HepG2 (cell line): ENCODE measurements around the gene PFKP. TPM values are rescaled to one million over a fixed set of nuclear protein-coding genes. Genes with fewer than 3 reads are reported as not detected.
A peak's percentile ranks its signal among the peaks of the same experiment; 100 is the strongest.

ENCODE experiments used
- CEBPG ChIP-seq: IDR thresholded peaks from 2 replicates; pipeline ENCODE4 v1.6.1; 2016
- FOXA1 ChIP-seq, 2 experiments: fragments of 450-650 bp in 1 of 2; sonication (generic) in 1 of 2; formaldehyde crosslinking in 1 of 2; IDR thresholded peaks; 2 replicates each; pipeline versions ENCODE4 v1.4.0 to v1.6.1; 2016 to 2020; ENCODE audit warnings: missing genetic modification reagents in 1 of 2
- KDM3A ChIP-seq: IDR thresholded peaks from 2 replicates; pipeline ENCODE4 v1.6.1; 2018; ENCODE audit warnings: low read depth, missing compliant biosample characterization
- KDM6A ChIP-seq: IDR thresholded peaks from 2 replicates; pipeline ENCODE4 v1.6.1; 2016; ENCODE audit warnings: low read depth
- NKX3-1 ChIP-seq: sonication (generic); formaldehyde crosslinking; IDR thresholded peaks from 2 replicates; pipeline ENCODE4 v1.5.0; 2020; ENCODE audit warnings: missing genetic modification reagents
- PPARG ChIP-seq: conservative IDR thresholded peaks from 2 replicates; pipeline ENCODE4 v1.6.1; 2016; ENCODE audit warnings: missing biosample characterization, missing genetic modification reagents
- PRDM4 ChIP-seq: sonication (generic); formaldehyde crosslinking; IDR thresholded peaks from 2 replicates; pipeline ENCODE4 v1.9.0; 2021; ENCODE audit warnings: missing genetic modification reagents, borderline replicate concordance
- RBM22 ChIP-seq: fragments of 200-400 bp; formaldehyde crosslinking; optimal IDR thresholded peaks from 2 replicates; pipeline ENCODE3; 2017; ENCODE audit warnings: mild to moderate bottlenecking, low read length, moderate library complexity
- SP1 ChIP-seq, 2 experiments: fragments of 450-650 bp in 1 of 2; sonication (generic) in 1 of 2; formaldehyde crosslinking in 1 of 2; IDR thresholded peaks; 2 replicates each; pipeline versions ENCODE4 v1.4.0 to v1.6.1; 2016 to 2020; ENCODE audit warnings: missing genetic modification reagents in 1 of 2
- SRY ChIP-seq: sonication (generic); formaldehyde crosslinking; IDR thresholded peaks from 2 replicates; pipeline ENCODE4 v1.8.0; 2022; ENCODE audit warnings: mild to moderate bottlenecking, missing genetic modification reagents
- TBX2 ChIP-seq: sonication (generic); formaldehyde crosslinking; IDR thresholded peaks from 2 replicates; pipeline ENCODE4 v1.5.0; 2020; ENCODE audit warnings: missing genetic modification reagents, mild to moderate bottlenecking, borderline replicate concordance
- UBTF ChIP-seq: sonication (generic); formaldehyde crosslinking; IDR thresholded peaks from 2 replicates; pipeline ENCODE4 v1.4.0; 2020; ENCODE audit warnings: mild to moderate bottlenecking, missing genetic modification reagents
- ZBTB20 ChIP-seq: sonication (generic); formaldehyde crosslinking; IDR thresholded peaks from 2 replicates; pipeline ENCODE4 v1.8.1; 2023; ENCODE audit warnings: missing genetic modification reagents, low read depth, mild to moderate bottlenecking, borderline replicate concordance
- ZEB1 ChIP-seq: IDR thresholded peaks from 2 replicates; pipeline ENCODE4 v1.6.1; 2012; ENCODE audit warnings: mild to moderate bottlenecking, low read depth, inconsistent platforms; ENCODE audit not compliant: insufficient replicate concordance
- ZNF160 ChIP-seq: sonication (generic); formaldehyde crosslinking; IDR thresholded peaks from 2 replicates; pipeline ENCODE4 v1.8.0; 2022; ENCODE audit warnings: mild to moderate bottlenecking, inconsistent platforms, missing genetic modification reagents
- ZNF331 ChIP-seq: sonication (generic); formaldehyde crosslinking; IDR thresholded peaks from 2 replicates; pipeline ENCODE4 v1.4.0; 2020; ENCODE audit warnings: missing genetic modification reagents
- ZNF446 ChIP-seq: sonication (generic); formaldehyde crosslinking; IDR thresholded peaks from 2 replicates; pipeline ENCODE4 v1.5.0; 2020; ENCODE audit warnings: mild to moderate bottlenecking, missing genetic modification reagents
- ZNF558 ChIP-seq: sonication (generic); formaldehyde crosslinking; IDR thresholded peaks from 2 replicates; pipeline ENCODE4 v1.9.0; 2022; ENCODE audit warnings: mild to moderate bottlenecking, missing genetic modification reagents, borderline replicate concordance
- ZNF563 ChIP-seq: sonication (generic); formaldehyde crosslinking; IDR thresholded peaks from 2 replicates; pipeline ENCODE4 v1.8.0; 2022; ENCODE audit warnings: mild to moderate bottlenecking, moderate library complexity, missing genetic modification reagents
- ZNF720 ChIP-seq: sonication (generic); formaldehyde crosslinking; IDR thresholded peaks from 2 replicates; pipeline ENCODE4 v1.4.0; 2020; ENCODE audit warnings: missing genetic modification reagents
- ZSCAN25 ChIP-seq: sonication (generic); formaldehyde crosslinking; IDR thresholded peaks from 2 replicates; pipeline ENCODE4 v1.8.0; 2022; ENCODE audit warnings: mild to moderate bottlenecking, missing genetic modification reagents
- polyA plus RNA-seq, 8 experiments: library from polyadenylated mRNA; depleted of rRNA in 3 of 8; stranded (reverse) in 7 of 8; unstranded in 1 of 8; fragments of >200 nt; fragmentation: Illumina TruSeq in 4 of 8; extraction: Trizol in 4 of 8; gene quantifications; 2 replicates each; pipeline versions ENCODE4 v1.2.1 to v1.2.3, GENCODE V29; 2011 to 2016; ENCODE audit warnings: low read depth in 4 of 8, missing spikeins in 1 of 8, mixed read lengths in 1 of 8; ENCODE audit not compliant: insufficient read depth in 1 of 8
- total RNA-seq, 5 experiments: library from RNA; depleted of rRNA; stranded (reverse); fragments of >200 nt; fragmentation: Illumina TruSeq; extraction: Trizol; gene quantifications; 2 replicates each; pipeline ENCODE4 v1.2.3, GENCODE V29; 2016; ENCODE audit warnings: low read depth in 1 of 5
- TF ChIP-seq, protein P1 (sequence below): sonication (generic); formaldehyde crosslinking; IDR thresholded peaks from 2 replicates; pipeline ENCODE4 v1.5.0; 2020; ENCODE audit warnings: mild to moderate bottlenecking, missing genetic modification reagents
- TF ChIP-seq, protein P2 (sequence below): sonication (generic); formaldehyde crosslinking; IDR thresholded peaks from 2 replicates; pipeline ENCODE4 v1.8.0; 2022; ENCODE audit warnings: mild to moderate bottlenecking, missing genetic modification reagents; ENCODE audit not compliant: insufficient replicate concordance

The PFKP gene
- total and polyA plus RNA-seq, 2 of the 13 experiments (the other 11 are each of a cell fraction or from before 2014, with no cell fraction given): 0.80 to 2.4 TPM

- TF ChIP-seq UBTF (CRISPR knock-in tag): no peak
- TF ChIP-seq ZSCAN25: no peak
- TF ChIP-seq PRDM4 (CRISPR knock-in tag): no peak
- no peak for TF ChIP-seq CEBPG (CRISPR knock-in tag)
- no peak for TF ChIP-seq TBX2
- TF ChIP-seq, protein P1, sequence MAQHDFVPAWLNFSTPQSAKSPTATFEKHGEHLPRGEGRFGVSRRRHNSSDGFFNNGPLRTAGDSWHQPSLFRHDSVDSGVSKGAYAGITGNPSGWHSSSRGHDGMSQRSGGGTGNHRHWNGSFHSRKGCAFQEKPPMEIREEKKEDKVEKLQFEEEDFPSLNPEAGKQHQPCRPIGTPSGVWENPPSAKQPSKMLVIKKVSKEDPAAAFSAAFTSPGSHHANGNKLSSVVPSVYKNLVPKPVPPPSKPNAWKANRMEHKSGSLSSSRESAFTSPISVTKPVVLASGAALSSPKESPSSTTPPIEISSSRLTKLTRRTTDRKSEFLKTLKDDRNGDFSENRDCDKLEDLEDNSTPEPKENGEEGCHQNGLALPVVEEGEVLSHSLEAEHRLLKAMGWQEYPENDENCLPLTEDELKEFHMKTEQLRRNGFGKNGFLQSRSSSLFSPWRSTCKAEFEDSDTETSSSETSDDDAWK: no peak
- no peak for TF ChIP-seq FOXA1 (IDR thresholded peaks at IDR 0.05)
- no peak for TF ChIP-seq FOXA1 (CRISPR knock-in tag; IDR thresholded peaks at IDR 0.05)
- no peak for TF ChIP-seq NKX3-1 (CRISPR knock-in tag)
- no peak for TF ChIP-seq ZBTB20 (CRISPR knock-in tag)
- TF ChIP-seq, protein P2, sequence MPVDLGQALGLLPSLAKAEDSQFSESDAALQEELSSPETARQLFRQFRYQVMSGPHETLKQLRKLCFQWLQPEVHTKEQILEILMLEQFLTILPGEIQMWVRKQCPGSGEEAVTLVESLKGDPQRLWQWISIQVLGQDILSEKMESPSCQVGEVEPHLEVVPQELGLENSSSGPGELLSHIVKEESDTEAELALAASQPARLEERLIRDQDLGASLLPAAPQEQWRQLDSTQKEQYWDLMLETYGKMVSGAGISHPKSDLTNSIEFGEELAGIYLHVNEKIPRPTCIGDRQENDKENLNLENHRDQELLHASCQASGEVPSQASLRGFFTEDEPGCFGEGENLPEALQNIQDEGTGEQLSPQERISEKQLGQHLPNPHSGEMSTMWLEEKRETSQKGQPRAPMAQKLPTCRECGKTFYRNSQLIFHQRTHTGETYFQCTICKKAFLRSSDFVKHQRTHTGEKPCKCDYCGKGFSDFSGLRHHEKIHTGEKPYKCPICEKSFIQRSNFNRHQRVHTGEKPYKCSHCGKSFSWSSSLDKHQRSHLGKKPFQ (CRISPR knock-in tag): no peak
- TF ChIP-seq KDM3A: no peak
- no peak for TF ChIP-seq ZNF160
- TF ChIP-seq ZNF563 (CRISPR knock-in tag): no peak
- no peak for TF ChIP-seq PPARG (CRISPR knock-in tag)
- TF ChIP-seq KDM6A: no peak
- TF ChIP-seq ZNF331 (CRISPR knock-in tag): no peak
- TF ChIP-seq RBM22: no peak
- no peak for TF ChIP-seq ZNF446
- TF ChIP-seq SP1 (IDR thresholded peaks at IDR 0.05): 0 out of 2 replicates have a peak, but pooled peaks have one; percentile 52
- TF ChIP-seq SP1 (CRISPR knock-in tag; IDR thresholded peaks at IDR 0.05): peak; percentile 45; the same call in 1 of the 2 replicates
- no peak for TF ChIP-seq SRY
- no peak for TF ChIP-seq ZNF720
- peak; percentile 62 for TF ChIP-seq ZEB1
- 0 out of 2 replicates have a peak, but pooled peaks have one; percentile 44 for TF ChIP-seq ZNF558 (CRISPR knock-in tag)
These were observed 106.0 kb downstream of the PFKP start (continued) for GRCh38 chr10:3173171-3173878.
